HG02678 (cell line): ENCODE data around the gene C1orf232.

Experiments
- ATAC-seq: cut with Tn5 transposase; IDR thresholded peaks from one replicate; pipeline ENCODE4 v1.9.1; 2021; ENCODE audit warnings: mild to moderate bottlenecking, moderate library complexity; ENCODE audit not compliant: unreplicated experiment

The C1orf232 gene

DNA sequence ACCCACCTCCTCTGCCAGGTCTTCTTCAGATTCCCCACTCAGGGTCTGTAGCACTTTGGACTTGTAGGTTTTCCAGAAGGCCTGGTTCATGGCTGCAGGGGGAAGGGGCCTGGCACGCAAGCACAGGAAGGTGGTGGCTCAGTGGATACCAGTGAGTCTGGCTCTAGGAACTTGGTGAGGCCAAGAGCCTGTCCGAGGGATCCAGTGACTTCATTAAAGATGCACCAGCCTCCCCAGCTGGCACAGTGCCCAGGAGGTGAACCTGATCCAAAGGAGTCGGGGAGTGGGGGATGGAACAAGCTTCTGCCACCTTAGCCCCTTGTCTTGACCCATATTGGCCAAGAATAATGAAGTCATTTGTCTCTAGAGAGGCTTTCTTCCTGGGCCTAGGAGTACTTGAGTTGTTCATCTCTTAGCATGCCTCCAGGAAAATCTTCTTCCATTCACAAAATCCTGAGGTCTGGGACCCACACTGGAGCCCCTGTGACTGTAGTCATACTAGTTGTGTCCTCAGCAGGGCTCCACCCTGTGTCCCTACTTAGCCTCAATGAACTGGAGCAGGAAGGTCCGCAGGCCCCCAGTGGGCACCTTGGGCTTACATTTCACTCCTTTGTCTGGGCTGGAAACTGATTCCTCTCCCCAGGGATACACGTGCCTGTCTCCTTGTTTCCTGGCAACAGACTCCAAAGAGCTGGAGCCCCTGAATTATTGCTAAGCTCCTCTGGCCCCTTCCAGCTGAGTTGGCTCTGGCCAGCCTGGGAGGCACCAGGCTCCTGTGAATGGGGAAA, at the start of gene C1orf232:
Gene C1orf232, minus strand, starts transcription at position 554 of the 788 bp plus-strand sequence. Its CDS starts 464 bp downstream, at position 90.
- ATAC-seq = no peak

GRCh38 chr1:26215246-26215645, 46.5 kb upstream of the C1orf232 start:
- ATAC-seq = no peak

GRCh38 chr1:26213335-26213905, 44.7 kb upstream of the C1orf232 start:
- ATAC-seq = no peak

GRCh38 chr1:26212726-26213125, 44.0 kb upstream of the C1orf232 start:
- no peak for ATAC-seq

GRCh38 chr1:26210147-26210870, 41.5 kb upstream of the C1orf232 start:
- ATAC-seq = no peak

DNA sequence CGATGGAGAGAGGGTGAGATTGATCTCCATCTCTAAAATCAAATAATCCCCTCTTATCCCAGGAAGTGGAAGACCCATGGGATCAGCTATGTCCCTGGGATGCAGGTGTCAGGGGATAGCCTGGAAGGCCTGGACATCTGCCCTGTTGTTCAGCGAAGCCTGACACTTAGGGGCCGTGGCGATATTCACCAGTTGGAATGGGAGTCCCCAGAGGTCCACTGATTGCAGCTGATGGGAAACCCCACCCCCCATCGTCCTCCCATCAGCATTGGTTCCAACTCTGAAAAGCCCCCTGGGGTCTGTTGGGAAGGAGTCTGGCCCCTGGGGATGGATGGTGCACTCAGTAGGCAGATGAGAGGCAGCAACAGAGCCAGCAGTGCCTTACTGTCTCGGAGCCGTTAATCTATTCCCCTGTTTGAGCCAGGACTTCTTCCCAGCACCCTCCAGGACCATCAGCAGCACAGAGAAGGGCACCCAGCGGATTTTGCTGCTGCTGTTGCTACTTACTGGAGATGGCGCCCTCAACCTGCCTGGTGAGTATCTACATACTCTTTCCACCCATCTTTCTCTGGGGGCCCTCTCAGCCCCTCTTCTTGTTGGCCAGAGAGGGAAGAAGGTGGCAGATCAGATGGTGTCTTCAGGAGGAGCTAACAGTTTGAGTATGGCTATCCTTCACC, 35.0 kb upstream of the C1orf232 start:
- ATAC-seq = no peak

DNA sequence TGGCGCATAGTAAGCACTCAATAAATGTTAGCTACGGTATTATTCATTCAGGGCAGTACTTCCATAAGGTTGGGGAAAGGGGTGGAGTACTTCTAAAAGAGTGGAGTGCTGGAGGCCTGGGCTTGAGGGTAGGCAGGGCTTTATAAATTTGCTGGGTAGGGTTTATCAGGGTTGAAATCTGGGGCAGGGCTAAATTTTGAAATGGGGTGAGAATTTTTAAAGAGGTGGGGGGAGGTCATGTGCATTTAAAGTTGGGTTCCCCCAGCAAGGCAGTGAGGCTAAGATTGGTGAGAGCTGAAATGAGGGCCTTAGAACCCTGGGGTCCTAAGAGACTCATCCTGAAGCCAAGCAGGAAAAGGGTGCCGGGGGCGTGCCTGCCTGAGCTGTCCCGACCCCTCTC, 31.6 kb upstream of the C1orf232 start:
- ATAC-seq = no peak

DNA sequence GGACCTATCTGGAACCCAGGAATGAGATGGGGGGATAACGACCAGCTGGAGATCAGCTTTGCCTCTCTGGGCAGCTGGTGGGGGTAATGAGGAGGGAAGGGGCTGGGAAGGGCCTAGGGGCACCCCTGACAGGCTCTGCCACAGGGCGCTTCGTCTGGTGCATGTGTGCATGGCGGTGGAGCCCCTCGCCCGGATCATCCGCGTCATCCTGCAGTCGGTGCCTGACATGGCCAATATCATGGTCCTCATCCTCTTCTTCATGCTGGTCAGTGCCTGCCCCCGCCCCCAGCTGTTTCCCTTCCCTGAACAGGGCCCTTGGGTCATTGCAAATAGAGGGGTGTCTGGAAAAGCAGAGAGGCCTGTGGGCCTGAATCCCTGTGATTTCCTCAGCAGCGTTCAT, 29.1 kb upstream of the C1orf232 start:
- ATAC-seq = no peak

- ATAC-seq = no peak
Measured at GRCh38 chr1:26197301-26197700, 28.5 kb upstream of the C1orf232 start.

DNA sequence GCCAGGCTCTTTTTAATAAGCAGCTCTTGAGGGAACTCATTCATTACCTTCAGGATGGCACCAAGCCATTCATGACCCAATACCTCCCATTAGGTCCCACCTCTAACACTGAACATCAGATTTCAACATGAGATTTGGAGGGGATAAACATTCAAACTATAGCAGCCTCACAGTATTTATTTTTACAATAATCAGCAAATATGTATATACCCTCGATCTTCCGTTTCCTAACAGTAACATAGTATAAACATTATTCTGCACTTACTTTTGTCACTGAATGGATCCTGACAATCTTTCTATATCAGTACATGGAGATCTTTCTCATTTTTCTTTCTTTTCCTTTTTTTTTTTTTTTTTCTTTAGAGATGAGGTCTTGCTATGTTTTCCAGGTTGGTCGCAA, 27.0 kb upstream of the C1orf232 start:
- ATAC-seq = no peak

GRCh38 chr1:26191739-26192138, 23.0 kb upstream of the C1orf232 start:
- no peak for ATAC-seq

GRCh38 chr1:26190373-26190987, 21.7 kb upstream of the C1orf232 start, which contains the start of gene CATSPER4:
TSS of gene CATSPER4 (plus strand) at chr1:26190602. CDS start at chr1:26190628, 26 bp downstream.
- no peak for ATAC-seq

- no peak for ATAC-seq
Measured at GRCh38 chr1:26189751-26190275, 21.1 kb upstream of the C1orf232 start.

- ATAC-seq = no peak
Measured at GRCh38 chr1:26189331-26189730, 20.6 kb upstream of the C1orf232 start.

- no peak for ATAC-seq
Measured at GRCh38 chr1:26188477-26188876, 19.7 kb upstream of the C1orf232 start.

DNA sequence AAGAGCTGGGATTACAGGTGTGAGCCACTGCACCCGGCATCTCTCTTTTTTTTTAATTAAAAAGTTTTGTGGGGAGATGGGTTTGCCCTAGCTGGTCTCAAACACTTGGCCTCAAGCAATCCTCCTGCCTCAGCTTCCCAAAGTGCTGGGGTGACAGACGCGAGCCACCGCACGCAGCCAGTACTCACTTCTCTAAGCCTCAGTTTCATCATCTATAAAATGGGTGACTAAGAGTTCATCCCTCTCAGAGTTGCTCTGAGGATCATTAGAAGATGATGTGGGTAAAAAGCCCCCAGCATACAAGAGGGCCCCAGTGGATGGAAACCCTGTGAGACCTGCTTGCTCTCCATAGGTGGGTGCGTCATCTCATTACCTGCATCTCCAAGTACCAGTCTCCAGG, 19.1 kb upstream of the C1orf232 start:
- no peak for ATAC-seq

DNA sequence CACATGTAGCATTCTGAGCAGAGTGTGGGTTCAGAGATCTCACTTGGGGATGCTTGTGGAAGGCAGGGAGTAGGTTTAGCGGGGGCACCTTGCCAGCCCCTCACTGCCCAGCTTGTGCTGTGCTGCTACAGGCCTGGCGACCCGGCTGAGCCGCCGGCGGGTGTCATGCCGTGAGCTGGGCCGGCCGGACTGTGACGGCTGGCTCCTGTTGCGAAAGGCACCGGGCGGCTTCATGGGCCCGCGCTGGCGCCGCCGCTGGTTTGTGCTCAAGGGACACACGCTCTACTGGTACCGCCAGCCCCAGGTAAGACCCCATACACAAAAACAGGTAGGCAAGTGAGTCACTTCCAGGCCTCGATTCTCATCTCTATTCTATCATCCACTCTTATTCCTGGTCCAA, 16.1 kb upstream of the C1orf232 start:
- no peak for ATAC-seq

GRCh38 chr1:26184086-26184485, 15.3 kb upstream of the C1orf232 start:
- no peak for ATAC-seq

DNA sequence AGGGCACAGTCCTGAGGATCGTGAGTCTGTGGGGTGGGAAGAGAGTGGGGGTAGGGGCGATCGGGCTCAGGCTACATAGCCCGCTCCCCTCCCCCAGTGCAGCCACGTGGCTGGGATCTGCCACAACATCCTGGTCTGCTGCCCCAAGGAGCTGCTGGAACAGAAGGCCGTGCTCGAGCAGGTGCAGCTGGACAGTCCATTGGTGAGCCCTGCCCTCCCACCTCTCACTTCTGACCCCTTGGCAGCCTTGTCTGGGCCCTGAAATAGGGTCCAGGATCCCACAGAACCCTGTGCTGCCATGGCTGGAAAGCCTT, 13.6 kb upstream of the C1orf232 start:
- no peak for ATAC-seq

DNA sequence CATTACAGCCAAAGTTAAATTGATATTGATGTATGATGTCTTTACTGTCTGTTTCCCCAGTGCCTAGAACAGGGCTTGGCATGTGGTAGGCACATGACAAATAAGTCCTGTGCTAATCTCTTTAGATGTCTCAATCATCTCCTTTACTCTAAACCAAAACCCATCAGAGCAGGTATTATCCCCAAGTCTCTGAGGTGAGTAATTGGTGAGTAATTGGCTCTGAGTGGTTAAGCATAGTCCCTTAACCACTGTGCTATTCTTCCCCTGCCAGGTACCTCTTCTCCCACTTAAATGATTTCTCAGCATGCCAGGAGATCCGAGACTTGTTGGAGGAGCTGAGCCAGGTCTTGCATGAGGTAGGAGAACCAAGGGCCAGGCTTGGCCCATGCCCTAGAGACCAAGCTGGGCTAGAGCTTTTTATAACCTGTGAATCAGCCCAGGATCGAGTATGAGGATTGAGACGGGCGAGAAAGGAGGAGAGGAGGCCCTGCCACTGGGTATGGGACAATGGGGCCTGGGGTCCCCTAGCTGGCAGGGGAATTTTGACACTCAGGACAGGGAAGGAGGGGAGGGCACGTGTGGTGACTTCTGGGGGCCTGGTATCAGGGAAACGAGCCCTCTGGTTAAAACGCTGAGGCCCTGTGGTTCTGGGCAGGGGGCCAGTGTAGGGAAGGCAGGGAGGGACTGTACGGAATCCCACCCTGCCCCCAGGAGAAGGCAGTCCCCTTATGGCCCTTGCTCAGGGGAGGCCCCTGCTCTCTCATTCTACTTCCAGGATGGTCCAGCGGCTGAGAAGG, 13.0 kb upstream of the C1orf232 start:
- ATAC-seq = no peak
